HG03354 (cell line): ENCODE data around the gene TSPAN3.

Experiments used
- ATAC-seq: cut with Tn5 transposase; IDR thresholded peaks from one replicate; pipeline ENCODE4 v1.9.1; 2021; ENCODE audit warnings: mild to moderate bottlenecking; ENCODE audit not compliant: unreplicated experiment, poor library complexity, severe bottlenecking

The TSPAN3 gene

DNA sequence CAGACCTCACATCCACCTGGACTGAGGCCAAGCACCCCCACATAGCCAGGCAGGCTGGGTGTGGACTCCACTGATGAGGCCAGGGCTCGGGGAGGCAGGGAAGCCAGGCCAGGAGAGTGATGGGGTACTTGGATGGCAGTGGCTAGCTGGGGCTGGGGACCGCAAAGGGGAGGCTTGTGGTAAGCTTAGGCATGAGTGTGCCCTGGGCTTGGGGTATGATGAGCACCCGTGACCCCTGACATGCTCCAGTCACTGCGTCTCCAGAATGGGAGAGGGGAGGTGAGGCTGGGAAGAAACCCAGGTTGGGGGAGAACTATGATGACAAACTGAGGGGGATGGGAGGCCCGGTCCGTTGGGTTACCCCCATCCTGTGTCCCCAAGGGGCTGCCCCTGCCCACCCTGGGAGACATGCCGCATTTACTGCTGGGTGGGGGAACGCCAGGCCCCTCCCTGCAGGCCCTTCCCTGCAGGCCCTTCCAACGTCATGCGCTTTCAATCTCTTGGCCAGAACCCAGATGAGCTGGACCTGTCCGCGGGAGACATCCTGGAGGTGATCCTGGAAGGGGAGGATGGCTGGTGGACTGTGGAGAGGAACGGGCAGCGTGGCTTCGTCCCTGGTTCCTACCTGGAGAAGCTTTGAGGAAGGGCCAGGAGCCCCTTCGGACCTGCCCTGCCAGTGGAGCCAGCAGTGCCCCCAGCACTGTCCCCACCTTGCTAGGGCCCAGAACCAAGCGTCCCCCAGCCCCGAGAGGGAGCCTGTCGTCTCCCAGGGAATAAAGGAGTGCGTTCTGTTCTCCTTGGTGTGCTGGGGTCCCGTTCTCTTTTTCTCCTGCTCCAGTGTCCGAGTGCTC, 34.1 kb downstream of the TSPAN3 start:
- ATAC-seq: no peak

DNA sequence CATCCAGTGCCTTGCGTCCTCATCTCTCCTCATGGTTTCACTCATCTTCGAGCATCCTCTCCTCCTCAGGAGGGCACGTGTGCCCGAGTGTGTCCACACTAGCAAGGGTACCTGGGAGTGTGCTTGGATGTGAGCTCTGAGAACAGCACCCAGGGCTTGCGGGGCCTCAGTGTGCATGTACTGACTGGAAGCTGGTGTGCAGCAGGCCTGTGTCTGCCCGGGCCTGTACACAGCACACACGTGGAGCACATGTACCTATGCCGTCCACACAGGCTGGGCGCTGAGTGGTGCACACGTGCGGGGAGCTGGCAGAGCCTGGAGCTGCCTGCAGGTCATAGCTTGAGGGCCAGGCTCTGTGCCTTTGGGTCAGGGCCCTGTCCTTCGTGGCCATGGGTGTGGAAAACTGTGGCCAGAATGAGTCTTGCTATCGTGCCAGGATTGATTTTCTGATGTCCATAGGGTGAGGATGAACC, 34.9 kb downstream of the TSPAN3 start:
- ATAC-seq: no peak

DNA sequence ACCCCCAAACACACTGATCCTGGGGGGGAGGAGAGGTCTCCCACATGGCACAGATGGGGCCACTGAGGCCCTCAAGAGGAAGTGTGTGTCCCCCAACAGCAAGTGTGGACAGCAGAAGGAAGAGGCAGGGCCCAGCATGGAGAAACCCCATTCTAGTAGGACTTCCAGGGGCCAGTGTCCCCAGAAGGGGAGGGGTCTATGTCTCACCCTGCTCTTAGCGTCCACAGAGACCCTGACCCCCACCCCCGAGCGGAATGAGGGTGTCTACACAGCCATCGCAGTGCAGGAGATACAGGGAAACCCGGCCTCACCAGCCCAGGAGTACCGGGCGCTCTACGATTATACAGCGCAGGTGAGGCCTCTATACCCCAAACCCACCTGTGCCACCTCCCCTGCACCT, 35.3 kb downstream of the TSPAN3 start:
- ATAC-seq: no peak

DNA sequence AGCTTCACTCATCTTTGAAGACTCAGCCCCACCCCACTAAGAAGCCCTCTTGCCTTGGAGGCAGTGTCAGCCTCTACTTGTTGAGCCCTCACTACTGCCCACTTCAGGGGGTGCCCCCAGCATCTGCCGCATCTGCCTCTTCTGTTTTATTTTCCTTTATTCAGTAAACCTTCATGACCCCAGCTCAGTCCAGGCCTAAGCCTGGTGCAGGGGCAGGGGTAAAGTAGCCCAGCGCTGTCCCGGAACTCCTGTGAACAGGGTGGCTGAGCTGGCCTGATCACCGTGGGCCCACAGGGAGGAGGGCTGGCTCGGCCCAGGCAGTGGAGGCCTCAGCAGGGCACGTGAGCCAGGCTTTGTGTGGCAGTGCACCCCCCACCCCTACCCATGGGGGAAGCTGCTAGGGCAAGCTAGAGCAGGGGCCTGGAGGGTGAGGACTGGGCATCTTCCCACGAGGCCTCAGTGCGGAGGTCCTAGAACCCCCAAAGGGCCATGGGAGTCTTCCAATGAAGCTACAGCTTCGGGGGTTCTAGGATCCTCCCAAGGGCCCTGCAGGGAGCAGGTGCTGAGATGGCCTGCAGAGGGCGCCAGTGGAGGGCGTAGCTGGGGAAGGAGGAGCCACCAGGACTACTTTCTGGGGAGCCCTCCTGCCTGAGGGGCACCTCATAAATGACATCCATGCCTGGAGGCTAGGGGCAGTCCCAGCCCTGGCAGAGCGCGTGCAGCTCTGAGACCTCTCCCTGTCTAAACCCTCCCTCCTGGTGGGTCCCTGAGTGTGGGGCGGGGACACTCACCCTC, 36.0 kb downstream of the TSPAN3 start:
- no peak for ATAC-seq

GRCh38 chr15:77033729-77034671, 36.9 kb downstream of the TSPAN3 start:
- ATAC-seq: no peak

DNA sequence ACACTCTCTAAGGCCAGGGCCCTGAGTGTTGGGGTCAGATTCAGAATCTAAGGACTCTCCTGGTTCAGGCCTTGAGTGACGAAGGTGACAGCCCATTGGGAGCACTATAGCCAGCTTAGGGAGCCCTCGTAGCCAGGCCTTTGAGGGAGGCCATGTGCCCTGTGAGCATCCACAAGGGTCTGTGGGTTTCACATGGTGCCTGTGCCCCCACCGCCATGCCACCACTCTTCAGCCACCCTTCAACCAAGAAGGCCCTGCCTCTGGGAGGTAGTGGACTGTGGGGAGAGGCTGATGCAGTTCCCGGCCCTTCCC, 37.5 kb downstream of the TSPAN3 start:
- ATAC-seq: no peak

- no peak for ATAC-seq
These were observed 38.1 kb downstream of the TSPAN3 start for GRCh38 chr15:77032647-77033416.

DNA sequence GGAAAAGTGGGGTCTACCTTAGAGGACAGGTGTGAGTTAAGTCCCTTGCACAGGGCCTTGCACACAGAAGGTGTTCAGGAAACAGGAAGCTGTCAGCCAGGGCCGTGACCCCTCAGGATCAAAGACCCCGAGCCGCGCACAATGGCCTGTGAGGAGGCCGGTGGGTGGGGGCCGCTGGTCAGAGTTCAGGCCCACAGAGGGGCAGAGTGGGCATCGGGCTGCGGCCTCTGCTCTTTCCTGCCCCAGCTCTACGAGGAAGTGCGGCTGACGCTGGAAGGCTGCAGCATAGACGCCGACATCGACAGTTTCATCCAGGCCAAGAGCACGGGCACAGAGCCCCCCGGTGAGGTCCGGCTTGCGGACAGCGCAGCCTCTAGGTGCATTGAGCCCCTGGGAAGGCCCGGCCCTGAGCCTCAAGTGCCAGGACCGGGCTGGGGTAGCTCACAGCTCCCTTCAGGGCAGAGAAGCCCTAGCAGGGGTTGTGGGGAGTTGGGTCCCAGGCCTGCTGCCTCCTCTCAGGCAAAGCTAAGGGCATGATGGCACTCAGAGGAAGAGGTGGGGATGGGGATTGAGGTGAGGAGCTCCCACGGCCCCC, 38.8 kb downstream of the TSPAN3 start:
- ATAC-seq: no peak

GRCh38 chr15:77031376-77032050, 39.4 kb downstream of the TSPAN3 start:
- peak; percentile 77 for ATAC-seq

DNA sequence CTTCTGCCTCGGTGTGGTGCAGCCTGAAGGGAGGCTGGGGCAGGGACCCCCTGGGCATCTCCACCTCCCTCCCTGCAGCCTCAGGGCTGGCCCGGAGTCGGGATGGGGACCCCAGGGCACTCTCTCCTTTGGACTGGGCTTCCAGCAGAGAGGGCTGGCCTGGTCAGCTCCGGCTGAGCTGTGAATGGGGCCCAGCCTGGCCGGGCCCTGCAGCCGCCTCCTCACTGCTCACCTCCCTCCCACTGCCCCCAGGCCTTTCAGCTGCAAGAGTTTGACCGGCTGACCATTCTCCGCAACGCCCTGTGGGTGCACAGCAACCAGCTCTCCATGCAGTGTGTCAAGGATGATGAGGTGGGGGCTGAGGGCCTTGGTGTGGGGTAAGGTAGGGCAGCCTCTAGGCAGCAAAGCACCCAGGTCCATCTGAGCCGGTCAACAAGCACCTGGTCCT, 40.0 kb downstream of the TSPAN3 start:
- no peak for ATAC-seq

DNA sequence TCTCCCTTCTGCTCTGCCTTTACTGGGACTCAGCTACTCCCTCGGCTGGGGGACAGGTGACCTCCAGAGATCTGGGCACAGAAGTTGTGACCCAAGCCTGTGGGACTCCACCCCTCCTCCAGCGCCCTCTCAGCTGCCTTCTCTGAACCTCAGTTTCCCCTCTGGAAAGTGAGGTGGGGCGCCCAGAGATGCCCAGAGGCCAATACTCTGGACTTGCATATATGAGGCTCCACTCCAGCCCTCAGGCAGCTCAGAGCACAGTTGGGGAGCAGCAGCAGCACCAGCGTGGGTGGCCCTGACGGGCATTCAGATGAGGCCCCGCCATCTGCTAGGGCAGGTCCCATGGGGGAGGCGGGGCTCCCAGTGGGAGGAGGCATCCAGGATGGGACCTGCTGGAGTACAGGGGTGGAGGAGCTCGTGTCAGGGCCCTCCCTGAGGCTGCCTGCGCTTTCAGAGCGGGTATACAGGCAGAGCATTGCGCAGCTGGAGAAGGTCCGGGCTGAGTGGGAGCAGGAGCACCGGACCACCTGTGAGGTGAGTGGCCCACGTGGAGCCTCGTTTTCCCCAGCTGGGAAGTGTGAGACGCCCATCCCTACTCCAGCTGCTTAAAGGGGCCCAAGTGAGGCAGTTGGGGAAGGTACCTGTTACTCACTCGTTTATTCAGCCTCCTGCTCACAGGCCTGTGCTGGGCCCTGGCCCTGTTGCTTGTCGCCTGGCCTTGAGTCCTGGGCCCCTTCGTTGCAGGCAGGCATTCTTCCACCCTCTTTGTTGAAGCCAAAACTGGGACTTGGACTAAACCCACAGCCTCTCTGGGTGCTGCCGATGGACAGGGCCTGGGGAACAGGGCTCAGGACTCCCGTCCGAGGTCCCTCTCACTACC, 40.6 kb downstream of the TSPAN3 start:
- no peak for ATAC-seq

- ATAC-seq: no peak
These were observed 41.5 kb downstream of the TSPAN3 start for GRCh38 chr15:77029166-77030047.

DNA sequence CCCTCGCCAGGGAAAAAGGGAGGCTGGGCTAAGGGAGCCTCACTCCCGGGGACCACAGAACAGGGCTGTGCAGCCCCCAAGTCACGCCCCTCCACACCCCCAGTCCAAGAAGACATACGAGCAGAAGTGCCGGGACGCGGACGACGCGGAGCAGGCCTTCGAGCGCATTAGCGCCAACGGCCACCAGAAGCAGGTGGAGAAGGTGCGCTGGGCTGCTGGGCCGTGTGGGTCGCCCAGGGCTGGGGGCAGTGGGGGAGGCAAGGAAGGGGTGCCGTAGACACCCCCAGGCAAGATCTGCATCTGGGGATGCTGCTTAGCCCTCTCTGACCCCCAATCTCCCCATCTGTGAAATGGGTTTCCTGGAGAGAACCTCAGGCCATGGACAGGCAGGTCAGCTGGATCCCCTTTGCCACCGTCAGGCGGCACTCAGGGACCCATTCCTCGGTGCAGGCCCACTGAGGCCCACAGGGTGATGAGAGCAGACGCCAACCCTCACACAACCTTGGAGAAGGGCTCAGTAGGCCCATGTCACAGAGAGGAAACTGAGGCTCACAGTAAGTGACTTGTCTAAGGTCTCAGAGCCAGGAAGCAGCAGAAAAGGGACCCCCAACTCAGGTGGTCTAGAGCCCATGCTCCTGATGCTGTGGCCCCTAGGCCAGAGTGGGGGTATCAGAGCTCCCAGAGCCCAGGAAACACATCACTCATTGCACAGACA, 42.3 kb downstream of the TSPAN3 start:
- no peak for ATAC-seq

DNA sequence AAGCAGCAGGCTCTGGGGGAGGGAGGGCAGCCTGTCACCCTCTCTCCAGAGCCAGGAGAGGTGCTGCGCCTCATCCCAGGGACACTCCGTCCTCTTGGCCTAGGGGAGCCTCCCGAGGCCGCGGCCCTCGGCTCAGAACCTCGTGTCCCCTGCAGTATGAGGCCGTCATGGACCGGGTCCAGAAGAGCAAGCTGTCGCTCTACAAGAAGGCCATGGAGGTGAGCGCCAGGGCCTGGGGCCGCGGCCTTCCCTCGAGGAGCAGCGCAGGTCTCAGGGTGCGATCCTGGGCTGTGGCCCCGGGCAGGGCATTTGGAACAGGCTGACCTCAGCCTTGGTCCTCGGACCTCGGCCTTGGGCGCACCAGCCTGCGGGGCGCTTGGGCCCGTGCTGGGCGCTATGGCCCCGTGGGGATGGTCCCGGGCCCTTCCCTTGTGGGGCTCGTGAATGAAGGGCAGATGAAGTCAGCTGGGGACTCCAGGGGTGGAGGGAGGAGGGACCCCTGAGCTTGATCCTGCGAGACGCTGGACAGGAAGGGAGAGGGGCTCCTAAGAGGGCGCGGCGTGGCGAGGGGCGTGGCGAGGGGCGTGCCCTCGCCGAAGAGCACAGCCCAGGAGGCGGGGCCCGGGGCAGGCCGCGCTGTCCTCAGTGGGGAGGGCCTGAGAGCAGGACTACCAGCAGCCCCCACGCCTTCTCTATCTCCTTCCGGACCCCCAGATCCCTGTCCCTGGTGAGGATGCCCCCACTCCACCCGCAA, 43.0 kb downstream of the TSPAN3 start:
- no peak for ATAC-seq

- ATAC-seq: no peak
These were observed 43.7 kb downstream of the TSPAN3 start for GRCh38 chr15:77027111-77027696.
